ENCODE measurements around the gene PPP3CA. TPM values are rescaled to one million over a fixed set of nuclear protein-coding genes. Genes with fewer than 3 reads are reported as not detected.
"Not testable (repeated sequence)": the region's sequence is repeated elsewhere in the genome, so short reads cannot be mapped to it uniquely, and the experiment has no call there.

The PPP3CA gene
- total and polyA plus RNA-seq, 2 donors from 2014 or later = 6.9 to 31.5 TPM

DNA sequence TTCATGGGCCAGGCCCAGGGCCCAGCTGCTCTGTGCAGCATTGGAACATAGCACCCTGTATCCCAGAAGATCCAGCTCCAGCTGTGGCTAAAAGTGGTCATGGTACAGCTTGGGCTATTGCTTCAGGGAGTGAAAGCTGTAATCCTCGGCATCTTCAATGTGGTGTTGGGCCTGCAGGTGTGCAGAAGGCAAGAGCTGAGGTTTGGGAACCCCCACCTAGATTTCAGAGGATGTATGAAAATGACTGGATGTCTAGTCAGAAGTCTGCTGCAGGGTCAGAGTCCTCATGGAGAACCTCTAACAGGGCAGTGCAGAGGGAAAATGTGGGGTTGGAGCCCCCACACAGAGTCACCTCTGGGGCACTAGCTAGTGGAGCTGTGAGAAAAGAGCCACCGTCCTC, 341.7 kb downstream of the PPP3CA start:
- TF ChIP-seq, protein P1, sequence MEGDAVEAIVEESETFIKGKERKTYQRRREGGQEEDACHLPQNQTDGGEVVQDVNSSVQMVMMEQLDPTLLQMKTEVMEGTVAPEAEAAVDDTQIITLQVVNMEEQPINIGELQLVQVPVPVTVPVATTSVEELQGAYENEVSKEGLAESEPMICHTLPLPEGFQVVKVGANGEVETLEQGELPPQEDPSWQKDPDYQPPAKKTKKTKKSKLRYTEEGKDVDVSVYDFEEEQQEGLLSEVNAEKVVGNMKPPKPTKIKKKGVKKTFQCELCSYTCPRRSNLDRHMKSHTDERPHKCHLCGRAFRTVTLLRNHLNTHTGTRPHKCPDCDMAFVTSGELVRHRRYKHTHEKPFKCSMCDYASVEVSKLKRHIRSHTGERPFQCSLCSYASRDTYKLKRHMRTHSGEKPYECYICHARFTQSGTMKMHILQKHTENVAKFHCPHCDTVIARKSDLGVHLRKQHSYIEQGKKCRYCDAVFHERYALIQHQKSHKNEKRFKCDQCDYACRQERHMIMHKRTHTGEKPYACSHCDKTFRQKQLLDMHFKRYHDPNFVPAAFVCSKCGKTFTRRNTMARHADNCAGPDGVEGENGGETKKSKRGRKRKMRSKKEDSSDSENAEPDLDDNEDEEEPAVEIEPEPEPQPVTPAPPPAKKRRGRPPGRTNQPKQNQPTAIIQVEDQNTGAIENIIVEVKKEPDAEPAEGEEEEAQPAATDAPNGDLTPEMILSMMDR (IDR thresholded peaks at IDR 0.05; ENCODE audit: borderline replicate concordance, extremely low read depth, insufficient read depth) = no peak
- no peaks in the 10 kb centered on the region for H3K36me3 ChIP-seq (ENCODE audit: control insufficient read depth in 2 of 3, insufficient read depth in 3 of 3, low read length in 3 of 3)
- intact Hi-C loops (cut with DNase I) = no loop called here
- H3K4me3 ChIP-seq (ENCODE audit: low read length in 3 of 3) = no peak overlapping the region
- H3K27me3 ChIP-seq (ENCODE audit: control insufficient read depth, insufficient read depth, low read length) = no peaks in the 10 kb centered on the region
- no peak overlapping the region for H3K27ac ChIP-seq (ENCODE audit: low read depth in 2 of 2, low read length in 2 of 2)
- H3K4me1 ChIP-seq (ENCODE audit: control insufficient read depth in 2 of 3, insufficient read depth in 2 of 3, low read depth in 1 of 3, low read length in 3 of 3) = no peaks in the 10 kb centered on the region
- no peak for FAIRE-seq
- DNase-seq = no peak
- H3K9ac ChIP-seq (ENCODE audit: low read length in 3 of 3) = no peak overlapping the region
- H3K9me3 ChIP-seq (ENCODE audit: control insufficient read depth in 2 of 3, insufficient read depth in 1 of 3, low read length in 3 of 3) = peaks cover 0 to under 1% (median 0%) of the 10 kb centered on the region in 3 donors

DNA sequence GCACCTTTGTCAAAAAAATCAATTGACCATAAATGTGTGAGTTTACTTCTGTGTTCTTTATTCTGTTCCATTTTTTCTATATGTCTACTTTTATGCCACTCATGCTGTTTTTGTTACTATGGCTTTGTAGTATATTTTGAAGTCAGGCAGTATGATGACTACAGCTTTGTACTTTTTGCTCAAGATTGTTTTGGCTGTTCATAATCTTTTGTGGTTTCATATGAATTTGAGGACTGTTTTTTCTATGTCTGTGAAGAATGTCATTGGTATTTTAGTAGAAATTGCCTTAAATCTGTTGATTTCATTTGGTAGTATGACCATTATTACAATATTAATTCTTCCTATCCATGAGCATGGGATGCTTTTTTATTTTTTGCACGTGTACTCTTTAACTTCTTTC, 346.8 kb downstream of the PPP3CA start:
- TF ChIP-seq, protein P1 (IDR thresholded peaks at IDR 0.05; ENCODE audit: borderline replicate concordance, extremely low read depth, insufficient read depth) = no peak
- Histone ChIP-seq H3K27ac (ENCODE audit: low read depth in 2 of 2, low read length in 2 of 2) (no peak overlapping the region), H3K9me3 (ENCODE audit: control insufficient read depth in 2 of 3, insufficient read depth in 1 of 3, low read length in 3 of 3) (peaks cover 0 to 6% (median 0%) of the 10 kb centered on the region in 3 donors), H3K9ac (ENCODE audit: low read length in 3 of 3) (no peak overlapping the region), H3K4me3 (ENCODE audit: low read length in 3 of 3) (no peak overlapping the region), H3K27me3 (ENCODE audit: control insufficient read depth, insufficient read depth, low read length) (no peaks in the 10 kb centered on the region), H3K4me1 (ENCODE audit: control insufficient read depth in 2 of 3, insufficient read depth in 2 of 3, low read depth in 1 of 3, low read length in 3 of 3) (no peaks in the 10 kb centered on the region), H3K36me3 (ENCODE audit: control insufficient read depth in 2 of 3, insufficient read depth in 3 of 3, low read length in 3 of 3) (no peaks in the 10 kb centered on the region)
- intact Hi-C loops (cut with DNase I) = no loop called here
- no peak for DNase-seq
- no peak for FAIRE-seq

DNA sequence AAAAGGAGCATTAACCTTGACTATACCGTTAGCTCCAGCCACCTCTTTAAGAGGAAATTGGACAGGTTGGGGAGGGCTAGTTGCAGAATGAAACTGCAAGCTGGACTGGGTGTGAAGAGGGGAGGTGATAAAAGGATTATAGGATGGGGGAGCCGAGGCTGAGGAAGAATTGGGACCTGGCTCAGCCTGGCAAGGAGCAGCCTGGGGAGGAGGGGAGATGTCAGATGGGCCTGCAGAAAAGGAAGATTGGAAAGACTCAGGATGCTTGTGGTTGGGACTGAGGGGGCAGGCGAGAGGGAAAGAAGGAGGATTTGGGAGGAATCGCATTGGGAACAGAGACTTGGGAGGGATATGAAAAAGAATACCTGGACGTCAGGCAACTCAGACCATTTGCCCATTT, 351.7 kb downstream of the PPP3CA start:
- FAIRE-seq (no peak), DNase-seq (no peak)
- Histone ChIP-seq H3K27me3 (ENCODE audit: control insufficient read depth, insufficient read depth, low read length) (no peaks in the 10 kb centered on the region), H3K36me3 (ENCODE audit: control insufficient read depth in 2 of 3, insufficient read depth in 3 of 3, low read length in 3 of 3) (no peaks in the 10 kb centered on the region), H3K4me3 (ENCODE audit: low read length in 3 of 3) (no peak overlapping the region), H3K9ac (ENCODE audit: low read length in 3 of 3) (no peak overlapping the region), H3K9me3 (ENCODE audit: control insufficient read depth in 2 of 3, insufficient read depth in 1 of 3, low read length in 3 of 3) (peaks cover 0 to 6% (median 0%) of the 10 kb centered on the region in 3 donors), H3K27ac (ENCODE audit: low read depth in 2 of 2, low read length in 2 of 2) (no peak overlapping the region), H3K4me1 (ENCODE audit: control insufficient read depth in 2 of 3, insufficient read depth in 2 of 3, low read depth in 1 of 3, low read length in 3 of 3) (no peaks in the 10 kb centered on the region)
- intact Hi-C loops (cut with DNase I) = no loop called here
- TF ChIP-seq, protein P1 (IDR thresholded peaks at IDR 0.05; ENCODE audit: borderline replicate concordance, extremely low read depth, insufficient read depth) = no peak

DNA sequence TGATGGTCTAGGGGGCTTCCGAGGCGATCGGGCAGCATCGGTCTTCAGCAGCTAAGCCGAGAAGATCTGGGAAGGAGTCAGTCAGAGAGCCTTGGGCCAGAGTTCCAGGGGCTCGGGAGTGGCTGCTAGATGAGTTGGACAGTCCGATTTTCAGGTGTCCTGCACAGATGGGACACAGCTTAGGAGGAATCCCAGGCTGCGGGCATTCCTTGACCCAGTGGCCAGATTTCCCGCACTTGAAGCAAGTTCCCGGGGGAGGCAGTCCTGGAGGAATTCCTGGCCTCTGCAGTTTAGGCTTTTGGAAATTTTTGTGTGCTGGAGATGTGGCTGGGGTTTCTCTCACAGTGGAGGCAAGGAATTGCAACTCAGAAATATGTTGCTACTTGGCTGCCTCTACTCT, 352.3 kb downstream of the PPP3CA start:
- DNase-seq; H3K36me3 ChIP-seq (ENCODE audit: control insufficient read depth in 2 of 3, insufficient read depth in 3 of 3, low read length in 3 of 3); H3K27ac ChIP-seq (ENCODE audit: low read depth in 2 of 2, low read length in 2 of 2); H3K27me3 ChIP-seq (ENCODE audit: control insufficient read depth, insufficient read depth, low read length); H3K4me3 ChIP-seq (ENCODE audit: low read length in 3 of 3); H3K4me1 ChIP-seq (ENCODE audit: control insufficient read depth in 2 of 3, insufficient read depth in 2 of 3, low read depth in 1 of 3, low read length in 3 of 3); H3K9ac ChIP-seq (ENCODE audit: low read length in 3 of 3); H3K9me3 ChIP-seq (ENCODE audit: control insufficient read depth in 2 of 3, insufficient read depth in 1 of 3, low read length in 3 of 3); intact Hi-C loops (cut with DNase I); FAIRE-seq: not testable (repeated sequence)

DNA sequence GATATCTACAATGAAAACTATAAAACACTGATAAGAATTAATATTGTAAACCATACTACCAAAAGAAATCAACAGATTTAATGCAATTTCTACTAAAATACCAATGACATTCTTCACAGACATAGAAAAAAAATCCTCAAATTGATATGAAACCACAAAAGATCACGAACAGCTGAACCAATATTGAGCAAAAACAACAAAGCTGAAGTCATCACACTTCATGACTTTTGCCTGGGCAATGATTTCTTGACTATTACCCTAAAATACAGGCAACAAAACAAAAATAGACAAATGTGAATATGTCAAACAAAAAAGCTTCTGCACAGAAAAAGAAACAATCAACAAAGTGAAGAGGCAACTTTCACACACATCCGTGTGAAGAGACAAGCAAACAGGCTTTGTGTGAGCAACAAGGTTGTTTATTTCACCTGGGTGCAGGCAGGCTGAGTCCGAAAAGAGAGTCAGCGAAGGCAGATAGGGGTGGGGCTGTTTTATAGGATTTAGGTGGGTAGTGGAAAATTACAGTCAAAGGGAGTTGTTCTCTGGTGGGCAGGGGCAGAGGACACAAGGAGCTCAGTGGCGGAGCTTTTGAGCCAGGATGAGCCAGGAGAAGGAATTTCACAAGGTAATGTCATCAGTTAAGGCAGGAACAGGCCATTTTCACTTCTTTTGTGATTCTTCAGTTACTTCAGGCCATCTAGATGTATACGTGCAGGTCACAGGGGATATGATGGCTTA, 355.8 kb downstream of the PPP3CA start:
- H3K9me3 ChIP-seq (ENCODE audit: control insufficient read depth in 2 of 3, insufficient read depth in 1 of 3, low read length in 3 of 3); intact Hi-C loops (cut with DNase I); H3K4me3 ChIP-seq (ENCODE audit: low read length in 3 of 3); H3K9ac ChIP-seq (ENCODE audit: low read length in 3 of 3); FAIRE-seq; H3K27ac ChIP-seq (ENCODE audit: low read depth in 2 of 2, low read length in 2 of 2); H3K36me3 ChIP-seq (ENCODE audit: control insufficient read depth in 2 of 3, insufficient read depth in 3 of 3, low read length in 3 of 3); H3K27me3 ChIP-seq (ENCODE audit: control insufficient read depth, insufficient read depth, low read length); DNase-seq; H3K4me1 ChIP-seq (ENCODE audit: control insufficient read depth in 2 of 3, insufficient read depth in 2 of 3, low read depth in 1 of 3, low read length in 3 of 3): not testable (repeated sequence)
